ENCODE data around the gene MAN1A2.

- no peak for TF ChIP-seq POLR2AphosphoS5 (IDR thresholded peaks at IDR 0.05; ENCODE audit: low read depth, low read length)
- TF ChIP-seq CTCF (IDR thresholded peaks at IDR 0.05 in 2 of 3, conservative IDR thresholded peaks at IDR 0.05 in 1 of 3; ENCODE audit: borderline replicate concordance in 1 of 3, insufficient read depth in 1 of 3, low read depth in 2 of 3, low read length in 2 of 3), result no peak
- no peak for TF ChIP-seq EZH2phosphoT487 (IDR thresholded peaks at IDR 0.05; ENCODE audit: borderline replicate concordance)
Observed at GRCh38 chr1:117479086-117479485, 111.8 kb downstream of the MAN1A2 start.

Measured in HCT116 (cell line).